HG03521 (cell line): ENCODE measurements around the gene PXN.
"Not testable (repeated sequence)": the region's sequence is repeated elsewhere in the genome, so short reads cannot be mapped to it uniquely, and the experiment has no call there.

Source experiments
- ATAC-seq: cut with Tn5 transposase; IDR thresholded peaks from one replicate; pipeline ENCODE4 v1.9.1; 2021; ENCODE audit warnings: mild to moderate bottlenecking, moderate library complexity; ENCODE audit not compliant: unreplicated experiment

The PXN gene

GRCh38 chr12:120211904-120212283 lies 53.6 kb downstream of the PXN start:
- no peak for ATAC-seq

GRCh38 chr12:120211243-120211903 lies 54.2 kb downstream of the PXN start:
- no peak for ATAC-seq

- no peak for ATAC-seq
Observed at GRCh38 chr12:120209851-120210250, 55.7 kb downstream of the PXN start.

GRCh38 chr12:120207227-120207626 lies 58.3 kb downstream of the PXN start:
- ATAC-seq: no peak

GRCh38 chr12:120206781-120207180 lies 58.7 kb downstream of the PXN start:
- ATAC-seq: not testable (repeated sequence)

GRCh38 chr12:120206228-120206627 lies 59.3 kb downstream of the PXN start:
- no peak for ATAC-seq

- ATAC-seq: no peak
Observed at GRCh38 chr12:120204171-120204570, 61.4 kb downstream of the PXN start.

- no peak for ATAC-seq
Observed at GRCh38 chr12:120200364-120200800, 65.1 kb downstream of the PXN start.

GRCh38 chr12:120199595-120200306 lies 65.8 kb downstream of the PXN start:
- no peak for ATAC-seq

- ATAC-seq: no peak
Observed at GRCh38 chr12:120199025-120199424, 66.5 kb downstream of the PXN start.

- no peak for ATAC-seq
Observed at GRCh38 chr12:120197542-120197887, 68.0 kb downstream of the PXN start.

- ATAC-seq: not testable (repeated sequence)
Observed at GRCh38 chr12:120196817-120197541, 68.6 kb downstream of the PXN start.

GRCh38 chr12:120196363-120196762 lies 69.2 kb downstream of the PXN start:
- no peak for ATAC-seq

GRCh38 chr12:120194534-120195395 lies 70.8 kb downstream of the PXN start, which contains the start of gene GCN1:
GCN1 (minus strand) TSS chr12:120194715; CDS start chr12:120194697, 18 bp downstream.
- ATAC-seq: peak; percentile 76

- no peak for ATAC-seq
Observed at GRCh38 chr12:120194226-120194533, 71.3 kb downstream of the PXN start.

GRCh38 chr12:120193286-120193685 lies 72.2 kb downstream of the PXN start:
- not testable (repeated sequence) for ATAC-seq

GRCh38 chr12:120190985-120191480 lies 74.5 kb downstream of the PXN start:
- ATAC-seq: no peak

GRCh38 chr12:120190386-120190785 lies 75.1 kb downstream of the PXN start:
- no peak for ATAC-seq

GRCh38 chr12:120186654-120187053 lies 78.9 kb downstream of the PXN start:
- no peak for ATAC-seq

- no peak for ATAC-seq
Observed at GRCh38 chr12:120183211-120183631, 82.3 kb downstream of the PXN start.
